Measurements from ENCODE around the gene NAA16. TPM values are rescaled to one million over a fixed set of nuclear protein-coding genes. Genes with fewer than 3 reads are reported as not detected.

NAA16 gene
- total and polyA plus RNA-seq, 10 of the 15 experiments (the other 5 are each of a cell fraction or from before 2014, with no cell fraction given) = 5.4 to 18.5 (median 13.2) TPM

DNA sequence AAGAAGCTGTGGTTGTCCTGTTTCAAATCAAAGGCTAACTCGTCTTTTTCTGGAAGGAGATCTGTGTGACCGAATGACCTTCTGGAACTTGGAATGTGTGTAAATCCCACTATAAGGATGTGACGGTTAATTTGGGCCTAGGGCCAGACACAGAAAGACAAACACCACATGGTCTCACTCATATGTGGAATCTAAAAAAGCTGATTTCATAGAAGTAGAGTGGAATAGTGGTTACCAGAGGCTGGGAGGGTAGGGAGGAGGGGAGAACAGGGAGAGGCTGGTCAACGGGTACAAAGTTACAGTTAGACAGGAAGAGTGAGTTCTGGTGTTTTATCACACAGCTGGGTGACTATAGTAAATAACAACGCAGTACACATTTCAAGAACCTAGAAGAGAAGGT lies 107.0 kb downstream of the NAA16 start (continued):
- TF ChIP-seq, protein P1, sequence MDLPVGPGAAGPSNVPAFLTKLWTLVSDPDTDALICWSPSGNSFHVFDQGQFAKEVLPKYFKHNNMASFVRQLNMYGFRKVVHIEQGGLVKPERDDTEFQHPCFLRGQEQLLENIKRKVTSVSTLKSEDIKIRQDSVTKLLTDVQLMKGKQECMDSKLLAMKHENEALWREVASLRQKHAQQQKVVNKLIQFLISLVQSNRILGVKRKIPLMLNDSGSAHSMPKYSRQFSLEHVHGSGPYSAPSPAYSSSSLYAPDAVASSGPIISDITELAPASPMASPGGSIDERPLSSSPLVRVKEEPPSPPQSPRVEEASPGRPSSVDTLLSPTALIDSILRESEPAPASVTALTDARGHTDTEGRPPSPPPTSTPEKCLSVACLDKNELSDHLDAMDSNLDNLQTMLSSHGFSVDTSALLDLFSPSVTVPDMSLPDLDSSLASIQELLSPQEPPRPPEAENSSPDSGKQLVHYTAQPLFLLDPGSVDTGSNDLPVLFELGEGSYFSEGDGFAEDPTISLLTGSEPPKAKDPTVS (IDR thresholded peaks at IDR 0.05; ENCODE audit: low read depth, low read length) = no peak
- TF ChIP-seq, protein P2, sequence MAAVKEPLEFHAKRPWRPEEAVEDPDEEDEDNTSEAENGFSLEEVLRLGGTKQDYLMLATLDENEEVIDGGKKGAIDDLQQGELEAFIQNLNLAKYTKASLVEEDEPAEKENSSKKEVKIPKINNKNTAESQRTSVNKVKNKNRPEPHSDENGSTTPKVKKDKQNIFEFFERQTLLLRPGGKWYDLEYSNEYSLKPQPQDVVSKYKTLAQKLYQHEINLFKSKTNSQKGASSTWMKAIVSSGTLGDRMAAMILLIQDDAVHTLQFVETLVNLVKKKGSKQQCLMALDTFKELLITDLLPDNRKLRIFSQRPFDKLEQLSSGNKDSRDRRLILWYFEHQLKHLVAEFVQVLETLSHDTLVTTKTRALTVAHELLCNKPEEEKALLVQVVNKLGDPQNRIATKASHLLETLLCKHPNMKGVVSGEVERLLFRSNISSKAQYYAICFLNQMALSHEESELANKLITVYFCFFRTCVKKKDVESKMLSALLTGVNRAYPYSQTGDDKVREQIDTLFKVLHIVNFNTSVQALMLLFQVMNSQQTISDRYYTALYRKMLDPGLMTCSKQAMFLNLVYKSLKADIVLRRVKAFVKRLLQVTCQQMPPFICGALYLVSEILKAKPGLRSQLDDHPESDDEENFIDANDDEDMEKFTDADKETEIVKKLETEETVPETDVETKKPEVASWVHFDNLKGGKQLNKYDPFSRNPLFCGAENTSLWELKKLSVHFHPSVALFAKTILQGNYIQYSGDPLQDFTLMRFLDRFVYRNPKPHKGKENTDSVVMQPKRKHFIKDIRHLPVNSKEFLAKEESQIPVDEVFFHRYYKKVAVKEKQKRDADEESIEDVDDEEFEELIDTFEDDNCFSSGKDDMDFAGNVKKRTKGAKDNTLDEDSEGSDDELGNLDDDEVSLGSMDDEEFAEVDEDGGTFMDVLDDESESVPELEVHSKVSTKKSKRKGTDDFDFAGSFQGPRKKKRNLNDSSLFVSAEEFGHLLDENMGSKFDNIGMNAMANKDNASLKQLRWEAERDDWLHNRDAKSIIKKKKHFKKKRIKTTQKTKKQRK (IDR thresholded peaks at IDR 0.05; ENCODE audit: low read depth, low read length) = no peak
- TF ChIP-seq FOS (IDR thresholded peaks at IDR 0.05; ENCODE audit: borderline replicate concordance, extremely low read depth, insufficient read length) = no peak

DNA sequence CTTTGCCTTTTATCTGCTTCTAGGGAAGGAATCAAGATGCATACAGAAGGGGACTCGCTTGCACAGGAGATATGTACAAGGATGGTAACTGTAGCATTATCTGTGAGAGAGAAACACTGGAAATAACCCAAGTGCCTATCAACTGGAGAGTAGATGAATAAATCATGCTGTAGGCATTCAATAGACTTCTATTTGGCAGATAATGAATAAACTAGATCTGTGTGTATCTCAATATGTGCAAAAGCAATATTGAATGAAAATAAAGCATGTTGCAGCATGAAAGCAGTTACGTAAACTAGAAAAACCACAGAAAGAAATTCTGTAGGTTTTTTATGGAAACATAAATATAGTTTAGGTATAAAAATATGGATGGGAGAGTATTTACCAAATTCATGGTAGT lies 107.7 kb downstream of the NAA16 start:
- intact Hi-C loops (cut with micrococcal nuclease; ENCODE audit: unreplicated experiment) (no loop called here), in situ Hi-C loops (cut with MboI) (no loop called here)
- H3K36me3 ChIP-seq (ENCODE audit: control insufficient read depth in 2 of 2, insufficient read depth in 2 of 2, low read length in 1 of 2) = no peaks in the 10 kb centered on the region
- CTCF ChIA-PET = no interaction called here
- 95% methylated on average over 2 of the region's 2 CpGs for WGBS (ENCODE audit: insufficient coverage, insufficient replicate concordance, low lambda C conversion rate, missing lambda C conversion rate)
- BruUV-seq (replicated peaks) = no TSS peak
- ATAC-seq (no peak), FAIRE-seq (no peak), DNase-seq (ENCODE audit: low read depth, low spot score) (no peak)
- POLR2A ChIA-PET = no interaction called here
- no peaks in the 10 kb centered on the region for H3K27me3 ChIP-seq (replicated peaks in 1 of 2; ENCODE audit: control insufficient read depth in 2 of 2, insufficient read depth in 2 of 2, low read length in 1 of 2)
- RAD21 ChIA-PET (ENCODE audit: unreplicated experiment) = no interaction called here
- no peak overlapping the region for H3K4me2 ChIP-seq (ENCODE audit: control insufficient read depth, insufficient read depth)
- H2AFZ ChIP-seq (ENCODE audit: control insufficient read depth, low read depth, low read length) = no peak overlapping the region
- no peaks in the 10 kb centered on the region for H3K4me1 ChIP-seq (ENCODE audit: control insufficient read depth, insufficient read depth, low read length)
- SMC1A ChIA-PET (ENCODE audit: uncharacterized antibody, unreplicated experiment) = interaction anchor here (0.9 kb wide), 1 partner anchor 13 kb away, joined by 3 read pairs; no protein-coding TSS in a partner anchor
- H3K9me3 ChIP-seq (replicated peaks; ENCODE audit: control insufficient read depth, insufficient read depth, low read length) = no peaks in the 10 kb centered on the region
- no peak overlapping the region for H3K27ac ChIP-seq (ENCODE audit: control insufficient read depth, insufficient read depth)
- H3K79me2 ChIP-seq (ENCODE audit: control insufficient read depth, insufficient read depth, low read length) = no peaks in the 10 kb centered on the region
- H3K9ac ChIP-seq (ENCODE audit: control insufficient read depth, insufficient read depth, low read length) = no peak overlapping the region
- no peak overlapping the region for H3K4me3 ChIP-seq
- no peaks in the 10 kb centered on the region for H4K20me1 ChIP-seq (ENCODE audit: control insufficient read depth, insufficient read depth)
- TF ChIP-seq ZNF207 (IDR thresholded peaks at IDR 0.05; ENCODE audit: borderline replicate concordance) = no peak
- TF ChIP-seq ZNF622 (IDR thresholded peaks at IDR 0.05) = no peak

Measured in GM12878 (cell line).